GM12801 (cell line): ENCODE measurements around the gene ASIP.

ENCODE experiments used
- CTCF ChIP-seq: IDR thresholded peaks from one replicate; pipeline ENCODE4 v1.5.1; 2011; ENCODE audit warnings: control low read depth; ENCODE audit not compliant: insufficient read length; ENCODE audit errors: extremely low read depth

Gene ASIP

GRCh38 chr20:34302723-34303533, 61.7 kb downstream of the ASIP start, which contains the start of gene AHCY:
AHCY (minus strand) TSS chr20:34303355; CDS start chr20:34303270, 85 bp downstream.
- TF ChIP-seq CTCF: no peak

DNA sequence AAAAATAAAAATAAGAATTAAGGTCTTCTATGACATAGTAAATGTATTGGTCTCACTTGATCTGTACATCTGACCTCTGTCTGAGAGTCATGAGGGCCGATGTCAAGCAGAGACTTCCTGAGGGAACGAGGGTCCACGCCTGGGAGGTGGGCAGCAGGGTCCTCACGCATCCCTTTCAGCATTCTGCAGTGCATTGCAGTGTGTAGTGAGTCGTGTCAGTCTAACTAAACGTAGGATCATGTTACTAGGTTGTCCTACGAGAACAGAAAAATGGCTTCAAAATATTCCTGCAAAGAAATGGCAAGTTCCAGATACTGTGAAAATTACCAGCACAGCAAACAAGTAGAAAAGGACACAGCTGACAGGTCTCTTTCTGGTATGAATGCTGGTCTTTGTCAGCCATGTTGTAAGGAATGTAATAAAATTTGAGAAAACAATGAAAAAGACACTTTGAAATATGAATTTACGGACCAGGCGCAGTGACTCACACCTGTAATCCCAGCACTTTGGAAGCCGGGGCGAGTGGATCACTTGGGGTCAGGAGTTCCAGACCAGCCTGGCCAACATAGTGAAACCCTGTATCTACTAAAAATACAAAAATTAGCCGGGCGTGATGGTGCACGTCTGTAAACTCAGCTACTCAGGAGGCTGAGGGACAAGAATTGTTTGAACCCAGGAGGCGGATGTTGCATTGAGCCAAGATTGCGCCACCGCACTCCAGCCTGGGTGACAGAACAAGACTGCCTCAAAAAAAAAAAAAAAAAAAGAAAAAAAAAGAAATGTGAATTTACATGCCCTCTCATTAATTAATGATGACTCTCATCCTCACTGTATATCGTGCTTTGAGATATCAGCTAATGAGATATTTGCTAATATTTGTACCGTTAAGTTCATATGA, 64.4 kb downstream of the ASIP start:
- no peak for TF ChIP-seq CTCF

DNA sequence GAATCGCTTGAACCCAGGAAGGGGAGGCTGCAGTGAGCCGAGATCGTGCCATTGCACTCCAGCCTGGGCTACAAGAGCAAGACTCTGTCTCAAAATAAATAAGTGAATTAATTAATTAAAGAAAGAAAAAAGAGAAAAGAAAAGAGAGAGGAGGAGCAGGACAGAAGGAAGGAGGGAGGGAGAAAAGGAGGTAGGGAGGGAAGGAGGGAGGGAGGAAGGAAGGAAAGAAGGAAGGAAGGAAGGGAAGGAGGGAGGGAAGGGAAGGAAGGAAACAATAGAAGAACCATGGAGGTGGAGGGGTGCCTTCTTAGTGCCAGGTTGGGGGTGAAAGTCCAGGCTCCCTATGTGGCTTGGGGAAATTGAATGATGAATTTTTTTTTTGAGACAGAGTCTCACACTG, 68.5 kb downstream of the ASIP start:
- TF ChIP-seq CTCF: no peak

DNA sequence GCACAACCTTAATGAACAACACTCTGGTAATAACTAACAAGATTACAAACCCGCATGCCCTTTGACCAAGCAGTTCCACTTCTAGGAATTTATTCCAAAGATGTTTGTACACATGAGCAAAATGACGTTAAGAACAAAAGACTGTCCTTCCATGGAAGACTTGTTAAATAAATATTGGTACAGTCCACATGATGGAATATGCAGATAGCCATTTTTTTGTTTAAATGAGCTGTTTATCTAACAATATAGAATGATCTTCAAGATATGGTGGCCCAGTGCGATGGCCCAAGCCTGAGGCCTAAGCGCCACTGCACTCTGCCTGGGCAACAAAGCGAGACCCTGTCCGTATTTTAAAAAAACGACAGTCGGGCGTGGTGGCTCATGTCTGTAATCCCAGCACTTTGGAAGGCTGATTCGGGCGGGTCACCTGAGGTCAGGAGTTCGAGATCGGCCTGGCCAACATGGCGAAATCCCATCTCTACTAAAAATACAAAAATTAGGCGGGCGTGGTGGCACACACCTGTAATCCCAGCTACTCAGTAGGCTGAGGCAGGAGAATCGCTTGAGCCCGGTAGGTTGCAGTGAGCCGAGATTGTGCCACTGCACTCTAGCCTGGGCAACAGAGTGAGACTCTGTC, 69.4 kb downstream of the ASIP start:
- no peak for TF ChIP-seq CTCF

GRCh38 chr20:34311118-34312023, 70.1 kb downstream of the ASIP start:
- no peak for TF ChIP-seq CTCF

DNA sequence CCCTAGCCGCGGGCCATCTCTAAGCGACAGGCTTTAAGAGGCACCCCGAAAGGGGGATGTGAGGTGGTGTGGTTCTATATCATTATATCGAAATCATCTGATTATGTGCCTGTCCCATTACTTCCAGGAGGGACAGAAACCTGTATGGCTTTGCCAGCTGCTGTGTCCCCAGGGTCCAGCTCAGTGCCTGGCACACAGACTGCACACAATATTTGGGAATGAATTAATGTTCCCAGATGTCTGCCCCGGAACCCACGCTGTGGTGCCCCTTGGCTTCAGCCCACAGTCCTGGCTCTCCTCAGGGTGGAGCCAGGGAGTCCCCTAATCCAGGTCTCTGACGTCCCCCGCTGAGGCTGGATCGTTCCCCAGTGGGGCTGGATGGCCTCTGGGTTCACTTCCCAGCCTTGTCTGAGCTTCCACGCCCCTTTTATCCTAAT, 70.8 kb downstream of the ASIP start:
- no peak for TF ChIP-seq CTCF
